Activated CD8-positive, alpha-beta memory T cell treated with anti-CD3 and anti-CD28 coated beads, Interleukin-2, amount 50 U/mL, for 24 hours (primary cell): ENCODE results near the gene GBA2.

ENCODE experiments used
- DNase-seq: peaks from one replicate; pipeline ENCODE4 v3.0.0-alpha.2; 2020; ENCODE audit errors: extremely low read depth

The GBA2 gene

DNA sequence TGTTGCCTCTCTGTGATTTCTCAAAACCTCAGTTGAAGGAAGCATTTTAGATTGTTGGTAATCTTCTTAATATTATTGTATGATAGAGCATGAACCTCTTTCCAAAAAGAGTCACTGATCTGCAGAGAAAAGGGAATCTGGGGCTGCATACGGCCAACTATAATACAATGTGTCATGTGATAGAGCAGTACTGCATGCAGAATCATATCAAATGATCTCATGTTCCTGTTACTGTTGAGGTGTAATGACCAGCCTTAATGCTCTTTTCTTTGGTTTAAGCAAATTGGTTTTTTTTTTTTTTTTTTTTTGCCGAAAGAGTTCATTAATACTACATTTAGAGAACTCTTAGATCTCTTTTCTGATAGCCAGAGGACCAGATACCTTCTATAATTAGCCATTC is 18.0 kb upstream of the GBA2 start:
- DNase-seq = no peak

DNA sequence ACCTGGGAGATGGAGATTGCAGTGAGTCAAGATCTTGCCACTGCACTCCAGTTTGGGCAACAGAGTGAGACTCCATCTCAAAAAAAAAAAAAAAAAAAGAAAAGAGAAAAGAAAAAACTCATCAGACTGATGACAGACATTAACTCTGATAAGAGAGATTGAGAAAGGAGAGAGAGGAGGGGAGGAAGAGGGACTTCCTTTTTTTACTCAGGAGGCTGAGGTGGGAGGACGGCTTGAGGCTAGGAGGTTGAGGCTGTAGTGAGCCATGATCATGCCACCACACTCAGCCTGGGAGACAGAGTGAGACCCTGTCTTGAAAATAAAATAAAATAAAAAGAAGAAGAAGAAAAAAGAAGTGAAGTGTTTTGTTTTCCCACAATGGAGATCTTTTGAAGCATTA is 14.8 kb upstream of the GBA2 start:
- DNase-seq = no peak

DNA sequence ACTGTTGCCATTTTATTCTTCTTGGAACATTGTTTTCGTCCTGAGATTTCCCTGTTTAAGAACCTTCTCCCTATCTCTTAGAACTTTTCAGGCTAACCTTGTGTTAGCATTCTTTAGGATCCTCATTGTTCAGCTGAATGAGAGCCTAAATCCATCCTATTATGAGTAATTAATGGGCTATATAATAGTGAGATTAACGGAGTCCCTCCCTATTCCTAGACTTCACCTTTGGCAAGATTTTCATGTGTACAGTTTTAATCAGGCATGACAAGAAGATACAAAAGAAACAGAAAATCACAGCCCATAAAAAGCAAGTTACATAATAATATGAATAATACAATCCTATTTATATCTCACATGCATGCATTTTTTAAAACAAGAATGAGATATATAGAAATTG is 14.2 kb upstream of the GBA2 start:
- no peak for DNase-seq

GRCh38 chr9:35760651-35761050 is 11.6 kb upstream of the GBA2 start:
- DNase-seq = no peak

DNA sequence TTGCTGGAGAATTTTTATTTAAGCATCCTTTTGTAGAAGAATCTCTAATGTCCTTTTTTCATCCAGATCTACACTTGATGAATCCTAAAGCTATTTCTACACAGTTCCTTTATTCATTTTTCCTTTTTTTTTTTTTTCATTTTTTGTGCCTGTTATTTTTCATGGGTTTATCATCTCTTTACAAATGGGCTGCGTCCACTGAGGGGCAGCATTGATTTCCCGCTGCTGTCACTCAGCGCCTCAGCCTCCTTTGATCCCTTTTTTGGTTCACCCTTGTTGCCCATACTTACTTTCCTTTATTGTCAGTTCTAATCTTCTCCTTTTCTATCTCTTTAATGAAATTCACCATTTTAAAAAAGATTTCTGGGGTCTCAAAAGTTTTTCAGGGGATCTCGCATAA is 10.8 kb upstream of the GBA2 start:
- no peak for DNase-seq

DNA sequence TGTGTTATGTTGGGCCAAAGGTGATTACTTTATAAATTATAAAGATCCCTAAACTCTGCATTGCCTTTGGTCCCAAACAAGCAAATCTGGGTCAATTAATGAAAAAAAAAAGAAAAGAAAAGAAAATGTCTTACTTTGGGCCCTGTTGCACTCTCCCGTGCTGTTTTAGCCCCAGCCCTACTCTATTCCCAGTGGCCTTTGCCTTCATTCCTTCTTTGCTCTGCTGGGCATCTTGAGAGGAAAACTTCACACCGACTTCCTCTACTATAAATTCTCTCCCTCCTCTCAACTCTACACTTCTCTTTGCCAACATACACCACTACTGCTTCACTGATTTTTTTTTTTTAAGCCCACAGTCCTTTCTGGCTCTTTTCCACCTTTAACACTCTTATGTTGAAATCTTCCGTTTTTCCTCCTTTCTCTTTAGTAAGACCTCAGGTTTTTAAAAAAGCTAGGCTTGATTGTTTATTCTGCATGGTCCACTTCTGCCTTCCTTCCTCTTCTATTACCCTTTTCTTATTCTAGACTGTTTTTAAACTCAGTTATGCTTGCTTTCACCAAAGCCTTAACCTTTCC is 9.5 kb upstream of the GBA2 start:
- DNase-seq = no peak

DNA sequence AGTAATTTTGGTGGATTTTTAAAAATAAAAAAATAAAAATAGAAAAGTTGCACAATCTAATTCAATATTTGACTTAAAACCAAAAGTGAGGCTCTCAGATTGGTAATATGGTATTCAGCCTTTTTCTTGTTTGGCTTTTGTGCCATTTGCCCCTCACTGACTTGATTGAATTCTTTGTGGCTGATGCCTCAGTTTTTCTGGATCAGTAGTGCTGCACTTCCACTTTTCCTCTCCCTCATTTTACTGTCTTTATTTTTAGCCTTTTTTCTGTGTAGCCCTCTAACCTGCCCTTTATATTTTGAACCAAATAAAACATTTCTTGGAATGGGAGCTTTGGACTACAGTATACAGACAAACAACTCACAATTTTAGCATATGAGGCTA is 8.9 kb upstream of the GBA2 start:
- DNase-seq = no peak

- DNase-seq = no peak
These were observed 8.3 kb upstream of the GBA2 start for GRCh38 chr9:35757226-35757891.

DNA sequence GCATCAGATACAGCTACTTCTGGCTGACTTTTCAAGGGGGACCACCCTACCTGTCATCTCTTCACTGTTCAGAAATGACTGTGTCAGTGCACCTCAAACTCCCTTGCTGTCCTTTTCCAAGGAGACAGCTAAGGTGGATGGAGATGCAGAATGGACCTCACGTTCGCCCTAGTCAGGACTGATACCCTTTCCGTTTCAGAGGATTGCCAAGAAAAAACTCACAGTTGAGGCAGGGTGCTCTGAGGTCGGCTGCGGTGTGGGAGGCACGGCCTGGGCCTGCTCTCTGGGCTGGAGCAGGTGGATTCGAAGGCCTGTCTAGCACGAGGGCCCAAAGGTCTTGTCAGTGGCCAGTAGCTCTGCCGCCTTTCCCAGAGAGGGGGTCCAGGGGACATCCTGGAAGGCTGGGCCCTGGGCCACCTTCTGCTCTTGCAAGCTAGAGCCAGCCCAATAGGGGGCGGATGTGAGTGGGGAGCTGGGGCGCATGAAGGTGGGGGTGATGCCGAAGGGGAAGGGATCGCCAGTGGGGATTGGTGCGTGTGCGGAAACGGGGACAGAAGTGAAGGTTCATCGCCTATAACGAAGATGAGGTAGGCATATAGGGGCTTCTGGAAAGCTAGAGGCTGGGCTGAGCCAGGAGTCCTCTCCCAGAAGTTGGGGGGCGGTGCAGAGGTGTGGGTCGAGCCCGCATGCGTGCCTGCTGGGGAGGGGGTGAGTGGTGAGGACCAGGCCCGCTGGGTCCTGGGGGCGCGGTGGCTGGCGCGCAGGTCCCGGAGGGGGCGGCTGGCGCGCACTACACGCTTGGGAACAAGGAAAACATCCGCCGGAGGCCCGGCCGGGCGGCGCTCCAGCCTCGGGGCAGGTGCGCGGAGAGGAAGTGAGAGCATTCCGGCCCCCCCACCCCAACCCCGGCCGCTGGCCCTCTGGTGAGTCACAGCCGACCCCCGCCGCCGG is 7.5 kb upstream of the GBA2 start:
- no peak for DNase-seq

- DNase-seq = no peak
These were observed 6.0 kb upstream of the GBA2 start for GRCh38 chr9:35755071-35755470.

DNA sequence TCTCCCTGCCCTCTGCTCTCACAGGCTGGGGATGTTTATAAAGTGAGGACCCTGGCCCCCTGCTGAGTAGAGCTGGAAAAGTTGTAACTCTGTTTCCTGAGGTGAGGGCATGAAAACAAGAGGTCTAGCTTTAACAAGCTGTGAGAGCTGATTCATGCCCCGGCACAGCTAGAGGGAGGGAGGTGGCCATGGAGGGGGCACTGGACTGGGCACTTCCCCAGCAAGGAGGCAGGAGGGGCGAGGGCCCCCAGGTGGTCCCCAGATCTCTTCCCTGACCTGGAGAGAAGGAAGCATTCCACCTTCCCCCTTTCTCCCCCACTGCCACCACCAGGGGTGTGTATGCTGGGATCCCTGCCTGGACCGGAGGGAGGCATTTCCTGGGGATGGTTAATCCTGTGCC is 5.2 kb upstream of the GBA2 start, which contains the start of gene MSMP:
Gene MSMP (minus strand): TSS at position 13 of the 400 bp plus-strand sequence. CDS start 147 bp downstream, outside the sequence.
- DNase-seq = no peak

DNA sequence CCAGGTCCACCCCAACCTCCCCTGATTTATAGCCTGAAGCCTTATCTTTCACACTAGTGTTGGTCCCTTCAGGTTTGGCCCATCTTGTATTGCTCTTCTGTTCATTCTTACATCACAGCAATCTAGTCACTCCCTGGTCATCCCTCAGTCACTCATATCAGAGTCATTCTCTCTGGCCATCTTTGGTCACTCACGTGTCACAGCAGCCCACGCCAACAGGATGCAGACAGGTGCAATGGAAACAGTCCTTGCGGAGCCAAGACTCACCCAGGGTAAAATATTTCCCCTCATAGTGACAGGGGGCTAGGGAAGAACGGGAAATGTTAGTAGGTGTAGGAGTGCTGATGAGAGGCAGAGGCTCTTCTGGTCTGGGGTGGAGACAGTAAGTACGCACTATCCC is 4.4 kb upstream of the GBA2 start:
- no peak for DNase-seq

- DNase-seq = no peak
These were observed 1.2 kb upstream of the GBA2 start for GRCh38 chr9:35750256-35750531.

GRCh38 chr9:35749515-35750255 is 657 bp upstream of the GBA2 start:
- DNase-seq = no peak

GRCh38 chr9:35748242-35748857 is 678 bp downstream of the GBA2 start:
- no peak for DNase-seq

- DNase-seq = no peak
These were observed 2.4 kb downstream of the GBA2 start for GRCh38 chr9:35746583-35746982.

DNA sequence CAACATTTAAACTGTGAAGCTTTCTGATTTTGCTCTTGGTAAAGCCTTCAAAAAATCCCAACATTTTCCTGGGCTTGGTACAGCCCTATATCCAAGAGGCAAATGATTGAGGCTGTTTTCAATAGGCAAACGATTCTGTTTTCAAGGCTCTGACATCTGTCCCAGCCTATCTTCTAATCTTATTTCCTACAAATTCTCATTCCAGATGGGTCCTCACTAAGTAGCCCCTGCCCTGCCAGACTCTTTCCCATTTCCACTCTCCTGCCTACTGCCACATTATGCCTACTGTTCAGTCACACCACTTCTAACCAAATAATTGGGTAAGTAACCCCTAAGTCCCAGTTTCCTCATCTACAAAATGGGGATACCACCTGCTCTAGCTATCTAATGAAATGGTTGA is 3.5 kb downstream of the GBA2 start:
- no peak for DNase-seq

DNA sequence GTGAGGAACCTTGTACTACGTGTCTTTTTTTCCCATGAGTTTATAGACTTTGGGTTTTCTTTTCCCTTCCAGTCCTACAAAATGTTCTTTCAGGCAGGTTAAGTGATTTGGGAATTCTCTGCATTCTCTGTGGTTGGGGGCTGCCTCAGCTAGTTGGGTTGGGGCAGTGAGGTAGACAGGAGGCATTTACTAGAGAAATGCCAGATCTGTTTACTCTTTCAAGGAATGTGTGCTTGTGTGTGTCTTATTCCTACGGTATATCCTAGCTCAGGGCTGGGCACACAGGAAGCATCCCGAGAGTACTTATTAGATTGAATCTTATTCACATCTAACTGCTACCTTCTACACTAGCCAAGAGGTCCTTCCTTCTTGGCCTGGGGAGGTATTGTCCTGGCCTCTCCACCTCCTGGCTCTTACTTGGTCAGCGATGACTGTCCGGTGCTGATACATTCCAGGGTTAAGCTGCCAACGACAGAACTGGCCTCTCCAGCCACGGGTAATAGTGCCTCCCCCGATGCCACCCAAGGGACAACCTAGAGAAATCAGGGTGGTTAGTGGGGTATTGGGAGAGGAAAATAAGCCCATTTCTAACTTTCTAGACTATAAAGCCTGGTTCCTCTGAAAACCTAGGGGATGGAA is 5.0 kb downstream of the GBA2 start:
- DNase-seq = no peak

- no peak for DNase-seq
These were observed 5.6 kb downstream of the GBA2 start for GRCh38 chr9:35743452-35743851.

GRCh38 chr9:35741740-35742139 is 7.3 kb downstream of the GBA2 start:
- no peak for DNase-seq

- DNase-seq = no peak
These were observed 8.8 kb downstream of the GBA2 start for GRCh38 chr9:35740243-35740642.
